Middle frontal gyrus (tissue), 1 donor: ENCODE results near the gene ZNF223.
A peak's percentile ranks its signal among the peaks of the same experiment; 100 is the strongest.

Source experiments
- DNase-seq: peaks from one replicate; pipeline ENCODE4 v3.0.0-alpha.2; 2015; ENCODE audit warnings: low spot score; ENCODE audit errors: extremely low spot score

The ZNF223 gene

GRCh38 chr19:44071824-44072542 lies 20.1 kb downstream of the ZNF223 start, which contains the start of gene ZNF284:
Gene ZNF284 (plus strand): TSS chr19:44072159. CDS start chr19:44076390, 4,231 bp downstream.
- DNase-seq: peak; percentile 85

- no peak for DNase-seq
Measured at GRCh38 chr19:44072543-44073401, 20.9 kb downstream of the ZNF223 start.

- DNase-seq: no peak
Measured at GRCh38 chr19:44076325-44076724, 24.5 kb downstream of the ZNF223 start.

GRCh38 chr19:44092108-44092507 lies 40.3 kb downstream of the ZNF223 start:
- DNase-seq: no peak

- peak; percentile 95 for DNase-seq
Measured at GRCh38 chr19:44093931-44094765, 42.3 kb downstream of the ZNF223 start, which contains the start of gene ZNF224. Gene ZNF224 (plus strand): TSS chr19:44094361. CDS start chr19:44097874, 3,513 bp downstream.

GRCh38 chr19:44107751-44108150 lies 55.9 kb downstream of the ZNF223 start:
- DNase-seq: no peak

GRCh38 chr19:44109458-44109857 lies 57.6 kb downstream of the ZNF223 start:
- no peak for DNase-seq

- no peak for DNase-seq
Measured at GRCh38 chr19:44111910-44112463, 60.2 kb downstream of the ZNF223 start.

GRCh38 chr19:44112802-44113137 lies 60.9 kb downstream of the ZNF223 start:
- no peak for DNase-seq

- peak; percentile 100 for DNase-seq
Measured at GRCh38 chr19:44113138-44113783, 61.4 kb downstream of the ZNF223 start, which contains the start of gene ZNF225. Gene ZNF225 (plus strand): TSS chr19:44113399. CDS start chr19:44115828, 2,429 bp downstream.

- DNase-seq: no peak
Measured at GRCh38 chr19:44113784-44114390, 62.1 kb downstream of the ZNF223 start.
